CD4-positive, alpha-beta T cell (primary cell): ENCODE measurements around the gene YBX2. TPM values are rescaled to one million over a fixed set of nuclear protein-coding genes. Genes with fewer than 3 reads are reported as not detected.
"Not testable (repeated sequence)": the region's sequence is repeated elsewhere in the genome, so short reads cannot be mapped to it uniquely, and the experiment has no call there.

Experiments
- ATAC-seq: fragments of 200-7000 bp; cut with Tn5 transposase; one replicate; pipeline ENCODE4 v1.10.0; 2022; ENCODE audit warnings: mild to moderate bottlenecking; ENCODE audit not compliant: poor library complexity
- CTCF ChIA-PET: fragments of 350-600 bp; sonication (Branson Sonifier 250); formaldehyde crosslinking; loops from one replicate; lab custom pipeline; 2021; ENCODE audit warnings: antibody characterized with exemption, inconsistent platforms; lab: Charles Lee
- POLR2A ChIA-PET: fragments of 350-600 bp; sonication (Branson Sonifier 250); formaldehyde crosslinking; loops from one replicate; lab custom pipeline; 2021; ENCODE audit warnings: antibody characterized with exemption, inconsistent platforms; lab: Charles Lee
- DNase-seq, 14 experiments: peaks; one replicate each; pipeline ENCODE4 v3.0.0-alpha.2; 2013 to 2020; ENCODE audit warnings: mixed read lengths in 2 of 14
- H3K27ac ChIP-seq, 2 donors: one replicate each; pipeline versions ENCODE4 v1.5.1 to v1.7.0; 2013; ENCODE audit warnings: low read length in 2 of 2, low read depth in 1 of 2, mild to moderate bottlenecking in 1 of 2
- H3K27me3 ChIP-seq, 2 experiments: 1 replicate in 1 of 2; 2 replicates in 1 of 2; pipeline versions ENCODE4 v1.6.1 to v1.7.0; 2013; ENCODE audit warnings: low read length in 2 of 2, control low read depth in 1 of 2, mild to moderate bottlenecking in 1 of 2, moderate library complexity in 1 of 2; ENCODE audit not compliant: insufficient read depth in 2 of 2, control insufficient read depth in 1 of 2
- H3K36me3 ChIP-seq: one replicate; pipeline ENCODE4 v1.6.1; 2013; ENCODE audit warnings: low read length, control low read depth; ENCODE audit not compliant: insufficient read depth
- H3K4me1 ChIP-seq: one replicate; pipeline ENCODE4 v1.6.1; 2013; ENCODE audit warnings: low read length, control low read depth; ENCODE audit not compliant: insufficient read depth
- H3K4me3 ChIP-seq: one replicate; pipeline ENCODE4 v1.5.1; 2013; ENCODE audit warnings: mild to moderate bottlenecking, low read length, moderate library complexity
- H3K9me3 ChIP-seq, 2 experiments: 1 replicate in 1 of 2; 2 replicates in 1 of 2; pipeline versions ENCODE4 v1.6.1 to v1.7.0; 2013; ENCODE audit warnings: low read length in 2 of 2, mild to moderate bottlenecking in 2 of 2, control low read depth in 1 of 2, moderate library complexity in 1 of 2; ENCODE audit not compliant: control insufficient read depth in 1 of 2, insufficient read depth in 1 of 2
- H3K27ac Mint-ChIP-seq: one replicate; pipeline ENCODE4 v1.8.0; 2020; ENCODE audit warnings: mixed read lengths
- H3K27me3 Mint-ChIP-seq: one replicate; pipeline ENCODE4 v1.8.0; 2021; ENCODE audit warnings: mixed read lengths
- H3K36me3 Mint-ChIP-seq: one replicate; pipeline ENCODE4 v1.8.0; 2021; ENCODE audit warnings: low read depth, mixed read lengths
- H3K4me1 Mint-ChIP-seq: one replicate; pipeline ENCODE4 v1.8.0; 2021; ENCODE audit warnings: low read depth, mixed read lengths
- H3K4me3 Mint-ChIP-seq: one replicate; pipeline ENCODE4 v1.8.0; 2020; ENCODE audit warnings: mild to moderate bottlenecking, mixed read lengths
- H3K9me3 Mint-ChIP-seq: one replicate; pipeline ENCODE4 v1.8.0; 2020; ENCODE audit warnings: mixed read lengths
- intact Hi-C, 2 experiments: fragments of 100-400 bp; cut with DNase I in 1 of 2; cut with micrococcal nuclease in 1 of 2; formaldehyde crosslinking; loops; one replicate each; pipeline versions ENCODE4 v1.15.1 to v1.9.0; 2023 to 2025; cut with DNase I, micrococcal nuclease
- total RNA-seq, 174 experiments: library from RNA in 2 of 174; stranded (reverse) in 2 of 174; gene quantifications; one replicate each; pipeline ENCODE4 v1.2.3 and lab custom pipeline; 2021 to 2026
- TF ChIP-seq, protein P1 (sequence below): fragments of 200-600 bp; IDR thresholded peaks from one replicate; pipeline ENCODE4 v1.8.0; 2022; ENCODE audit warnings: antibody characterized with exemption, mild to moderate bottlenecking

YBX2 gene
- total RNA-seq, 2 experiments from 2014 or later, result 0.56 TPM; not detected in 1

DNA sequence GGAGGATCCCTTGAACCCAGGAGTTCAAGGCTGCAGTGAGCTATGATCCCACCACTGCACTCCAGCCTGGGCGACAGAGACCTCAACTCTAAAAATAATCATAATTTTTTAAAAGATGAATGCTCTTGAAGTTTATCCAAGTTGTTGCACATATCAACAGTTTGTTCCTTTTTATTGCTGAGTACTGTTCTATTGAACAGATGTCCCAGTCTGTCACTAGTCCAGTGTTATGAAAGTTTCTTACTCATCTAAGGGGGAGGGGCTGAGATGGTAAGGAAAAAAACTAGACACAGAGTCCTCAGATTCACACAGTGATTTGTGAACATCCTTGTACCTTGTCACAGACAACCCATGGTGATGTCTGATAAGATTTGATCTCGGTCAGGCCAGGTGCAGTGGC lies 45.7 kb upstream of the YBX2 start:
- Mint-ChIP-seq H3K9me3 (no peaks in the 10 kb centered on the region), H3K36me3 (peaks cover 80% of the 10 kb centered on the region), H3K4me3 (peak overlapping the region; percentile 21), H3K4me1 (peaks cover 38% of the 10 kb centered on the region), H3K27me3 (no peaks in the 10 kb centered on the region), H3K27ac (peak overlapping the region; percentile 57)
- H3K27me3 ChIP-seq, result no peaks in the 10 kb centered on the region
- intact Hi-C loops, result no loop called here
- ChIA-PET CTCF (no interaction called here), POLR2A (interaction anchor here (1.1 to 2.5 kb wide), 2 partner anchors 10 to 98 kb away, joined by 3 to 9 read pairs; partner anchors contain the start of gene GABARAP)
- H3K36me3 ChIP-seq, result peaks cover 72% of the 10 kb centered on the region
- no peak overlapping the region for H3K27ac ChIP-seq
- TF ChIP-seq, protein P1, sequence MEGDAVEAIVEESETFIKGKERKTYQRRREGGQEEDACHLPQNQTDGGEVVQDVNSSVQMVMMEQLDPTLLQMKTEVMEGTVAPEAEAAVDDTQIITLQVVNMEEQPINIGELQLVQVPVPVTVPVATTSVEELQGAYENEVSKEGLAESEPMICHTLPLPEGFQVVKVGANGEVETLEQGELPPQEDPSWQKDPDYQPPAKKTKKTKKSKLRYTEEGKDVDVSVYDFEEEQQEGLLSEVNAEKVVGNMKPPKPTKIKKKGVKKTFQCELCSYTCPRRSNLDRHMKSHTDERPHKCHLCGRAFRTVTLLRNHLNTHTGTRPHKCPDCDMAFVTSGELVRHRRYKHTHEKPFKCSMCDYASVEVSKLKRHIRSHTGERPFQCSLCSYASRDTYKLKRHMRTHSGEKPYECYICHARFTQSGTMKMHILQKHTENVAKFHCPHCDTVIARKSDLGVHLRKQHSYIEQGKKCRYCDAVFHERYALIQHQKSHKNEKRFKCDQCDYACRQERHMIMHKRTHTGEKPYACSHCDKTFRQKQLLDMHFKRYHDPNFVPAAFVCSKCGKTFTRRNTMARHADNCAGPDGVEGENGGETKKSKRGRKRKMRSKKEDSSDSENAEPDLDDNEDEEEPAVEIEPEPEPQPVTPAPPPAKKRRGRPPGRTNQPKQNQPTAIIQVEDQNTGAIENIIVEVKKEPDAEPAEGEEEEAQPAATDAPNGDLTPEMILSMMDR, result no peak
- peaks cover 69% of the 10 kb centered on the region for H3K4me1 ChIP-seq
- DNase-seq (no peak), ATAC-seq (no peak)
- no peak overlapping the region for H3K4me3 ChIP-seq
- H3K9me3 ChIP-seq, result no peaks in the 10 kb centered on the region

GRCh38 chr17:7337600-7337999 lies 43.2 kb upstream of the YBX2 start:
- ATAC-seq, H3K27me3 ChIP-seq, DNase-seq, H3K27me3 Mint-ChIP-seq, H3K9me3 ChIP-seq, H3K9me3 Mint-ChIP-seq: not testable (repeated sequence)
- H3K36me3 Mint-ChIP-seq, result peaks cover 56% of the 10 kb centered on the region
- POLR2A ChIA-PET, result interaction anchor here (0.6 to 6.2 kb wide), 22 partner anchors 7 to 885 kb away, joined by 3 to 96 read pairs (median 8); partner anchors contain the start of genes GABARAP, GPS2, KCTD11 and NEURL4
- peak overlapping the region; percentile 91 for H3K27ac Mint-ChIP-seq
- H3K27ac ChIP-seq, result peak overlapping the region in 1 of 2 donors; percentile 64
- peaks cover 46% of the 10 kb centered on the region for H3K4me1 Mint-ChIP-seq
- intact Hi-C loops, result loop anchor here in 1 of 2 experiments (2.0 kb wide), 1 partner anchor 13 kb away; no protein-coding TSS in a partner anchor
- H3K4me3 ChIP-seq, result peak overlapping the region; percentile 91
- peaks cover 47% of the 10 kb centered on the region for H3K36me3 ChIP-seq
- H3K4me1 ChIP-seq, result peaks cover 86% of the 10 kb centered on the region
- CTCF ChIA-PET, result interaction anchor here (1.8 to 2.5 kb wide), 5 partner anchors 13 to 223 kb away, joined by 7 to 12 read pairs (median 10); partner anchors contain the start of genes SENP3 and TMEM95
- peak overlapping the region; percentile 89 for H3K4me3 Mint-ChIP-seq

DNA sequence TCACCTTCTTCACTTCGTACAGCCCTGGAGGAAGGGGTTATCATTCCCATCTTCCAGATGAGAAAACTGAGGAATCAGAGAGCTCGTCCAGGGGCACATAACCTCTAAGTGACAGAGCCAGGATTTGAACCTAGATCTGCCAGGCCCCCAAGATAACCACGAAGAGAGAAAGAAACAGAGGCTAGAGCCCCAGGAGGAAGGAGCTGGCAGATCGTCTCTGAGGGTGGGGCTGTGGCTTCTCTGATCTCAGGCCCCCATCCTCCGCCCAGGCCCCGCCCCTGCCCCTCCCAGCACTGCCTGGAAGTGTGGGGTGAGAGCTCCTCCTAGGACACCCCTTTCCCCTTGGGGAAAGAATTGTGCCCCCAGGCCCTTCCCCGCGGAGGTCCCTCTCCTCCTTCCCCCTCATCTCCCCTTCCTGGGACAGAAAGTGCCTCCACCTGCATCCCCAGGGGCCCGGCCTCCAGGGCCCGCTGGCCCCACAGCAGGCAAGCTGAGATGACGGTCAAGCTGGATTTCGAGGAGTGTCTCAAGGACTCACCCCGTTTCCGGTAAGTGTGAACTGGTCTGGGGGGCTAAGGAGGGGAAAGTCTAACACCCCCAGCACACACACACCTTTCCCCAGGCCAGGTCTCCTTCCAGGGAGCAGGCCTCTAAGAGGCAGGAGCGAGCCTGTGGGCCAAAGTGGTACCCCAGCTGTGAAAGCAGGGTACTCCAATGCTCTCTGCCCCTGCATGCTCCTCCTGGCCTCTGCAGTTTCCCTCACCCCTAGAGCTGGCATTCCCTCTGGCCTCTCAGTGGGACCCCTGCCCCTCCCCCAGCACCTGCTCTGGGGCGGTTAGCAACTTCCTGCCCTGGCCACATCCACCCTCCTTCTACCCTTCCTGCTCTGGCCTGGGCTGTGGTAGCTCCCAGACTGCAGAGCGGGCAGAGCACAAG lies 42.1 kb upstream of the YBX2 start, which contains the start of gene ACAP1:
TSS of gene ACAP1 (plus strand) at position 290 of the 936 bp plus-strand sequence. CDS start at position 496, 206 bp downstream.
- ChIA-PET POLR2A (interaction anchor here (0.7 to 6.2 kb wide), 34 partner anchors 9 to 350 kb away, joined by 3 to 96 read pairs (median 6); partner anchors contain the start of genes DVL2, FXR2, GABARAP and GPS2), CTCF (interaction anchor here (0.9 to 2.5 kb wide), 14 partner anchors 9 to 224 kb away, joined by 3 to 12 read pairs (median 4); partner anchors contain the start of genes GPS2, SENP3, SLC2A4 and TMEM95)
- Histone ChIP-seq H3K9me3 (no peaks in the 10 kb centered on the region), H3K36me3 (peaks cover 36% of the 10 kb centered on the region), H3K4me1 (peaks cover 88% of the 10 kb centered on the region), H3K4me3 (peak within 1 kb of the TSS; percentile 91), H3K27me3 (no peaks in the 10 kb centered on the region), H3K27ac (peak within 1 kb of the TSS; percentile 55 to 64)
- Mint-ChIP-seq H3K4me1 (peaks cover 52% of the 10 kb centered on the region), H3K36me3 (peaks cover 48% of the 10 kb centered on the region), H3K9me3 (no peaks in the 10 kb centered on the region), H3K27ac (peak within 1 kb of the TSS; percentile 91), H3K4me3 (peak within 1 kb of the TSS; percentile 89), H3K27me3 (no peaks in the 10 kb centered on the region)
- TF ChIP-seq, protein P1, result no peak
- DNase-seq, result peak; percentile 75 to 95 (median 90)
- intact Hi-C loops, result loop anchor here in 1 of 2 experiments (2.0 kb wide), 1 partner anchor 14 kb away; no protein-coding TSS in a partner anchor
- ATAC-seq, result peak; percentile 96

GRCh38 chr17:7335765-7336164 lies 41.3 kb upstream of the YBX2 start:
- not testable (repeated sequence) for DNase-seq, ATAC-seq, H3K27me3 ChIP-seq, H3K27me3 Mint-ChIP-seq, H3K9me3 Mint-ChIP-seq, H3K9me3 ChIP-seq
- peak overlapping the region; percentile 89 for H3K4me3 Mint-ChIP-seq
- peak overlapping the region; percentile 91 for H3K27ac Mint-ChIP-seq
- H3K36me3 ChIP-seq, result peaks cover 30% of the 10 kb centered on the region
- intact Hi-C loops, result loop anchor here in 1 of 2 experiments (2.0 kb wide), 1 partner anchor 15 kb away; no protein-coding TSS in a partner anchor
- peaks cover 53% of the 10 kb centered on the region for H3K4me1 Mint-ChIP-seq
- H3K27ac ChIP-seq, result peak overlapping the region; percentile 55 to 64
- ChIA-PET CTCF (interaction anchor here (0.9 to 2.5 kb wide), 11 partner anchors 9 to 225 kb away, joined by 3 to 12 read pairs (median 7); partner anchors contain the start of genes SENP3, SLC2A4 and TMEM95), POLR2A (interaction anchor here (0.9 to 6.2 kb wide), 26 partner anchors 8 to 351 kb away, joined by 3 to 96 read pairs (median 6); partner anchors contain the start of genes DVL2, GABARAP, GPS2 and KCTD11)
- peaks cover 45% of the 10 kb centered on the region for H3K36me3 Mint-ChIP-seq
- H3K4me1 ChIP-seq, result peaks cover 85% of the 10 kb centered on the region
- H3K4me3 ChIP-seq, result peak overlapping the region; percentile 91
